Fibroblast of villous mesenchyme (primary cell): ENCODE measurements around the gene GEN1. TPM values are rescaled to one million over a fixed set of nuclear protein-coding genes. Genes with fewer than 3 reads are reported as not detected.
A peak's percentile ranks its signal among the peaks of the same experiment; 100 is the strongest.

Experiments used
- DNase-seq: peaks from one replicate; pipeline ENCODE4 v3.0.0-alpha.2; 2010; ENCODE audit warnings: low read depth
- H3K4me3 ChIP-seq: 2 replicates; pipeline ENCODE4 v1.5.1; 2011; ENCODE audit warnings: low read depth, mild to moderate bottlenecking, low read length
- total RNA-seq: library from RNA; depleted of rRNA; stranded (reverse); fragments of >200 nt; gene quantifications from 2 replicates; pipeline ENCODE4 v1.2.3, GENCODE V29; 2012
- TF ChIP-seq, protein P1 (sequence below): IDR thresholded peaks from 2 replicates; pipeline ENCODE4 v1.5.1; 2012; ENCODE audit warnings: low read depth, mild to moderate bottlenecking, low read length; ENCODE audit not compliant: insufficient read depth

GEN1 gene, protein sequence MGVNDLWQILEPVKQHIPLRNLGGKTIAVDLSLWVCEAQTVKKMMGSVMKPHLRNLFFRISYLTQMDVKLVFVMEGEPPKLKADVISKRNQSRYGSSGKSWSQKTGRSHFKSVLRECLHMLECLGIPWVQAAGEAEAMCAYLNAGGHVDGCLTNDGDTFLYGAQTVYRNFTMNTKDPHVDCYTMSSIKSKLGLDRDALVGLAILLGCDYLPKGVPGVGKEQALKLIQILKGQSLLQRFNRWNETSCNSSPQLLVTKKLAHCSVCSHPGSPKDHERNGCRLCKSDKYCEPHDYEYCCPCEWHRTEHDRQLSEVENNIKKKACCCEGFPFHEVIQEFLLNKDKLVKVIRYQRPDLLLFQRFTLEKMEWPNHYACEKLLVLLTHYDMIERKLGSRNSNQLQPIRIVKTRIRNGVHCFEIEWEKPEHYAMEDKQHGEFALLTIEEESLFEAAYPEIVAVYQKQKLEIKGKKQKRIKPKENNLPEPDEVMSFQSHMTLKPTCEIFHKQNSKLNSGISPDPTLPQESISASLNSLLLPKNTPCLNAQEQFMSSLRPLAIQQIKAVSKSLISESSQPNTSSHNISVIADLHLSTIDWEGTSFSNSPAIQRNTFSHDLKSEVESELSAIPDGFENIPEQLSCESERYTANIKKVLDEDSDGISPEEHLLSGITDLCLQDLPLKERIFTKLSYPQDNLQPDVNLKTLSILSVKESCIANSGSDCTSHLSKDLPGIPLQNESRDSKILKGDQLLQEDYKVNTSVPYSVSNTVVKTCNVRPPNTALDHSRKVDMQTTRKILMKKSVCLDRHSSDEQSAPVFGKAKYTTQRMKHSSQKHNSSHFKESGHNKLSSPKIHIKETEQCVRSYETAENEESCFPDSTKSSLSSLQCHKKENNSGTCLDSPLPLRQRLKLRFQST
- 12.6 and 18.6 TPM in 2 replicates for total RNA-seq

DNA sequence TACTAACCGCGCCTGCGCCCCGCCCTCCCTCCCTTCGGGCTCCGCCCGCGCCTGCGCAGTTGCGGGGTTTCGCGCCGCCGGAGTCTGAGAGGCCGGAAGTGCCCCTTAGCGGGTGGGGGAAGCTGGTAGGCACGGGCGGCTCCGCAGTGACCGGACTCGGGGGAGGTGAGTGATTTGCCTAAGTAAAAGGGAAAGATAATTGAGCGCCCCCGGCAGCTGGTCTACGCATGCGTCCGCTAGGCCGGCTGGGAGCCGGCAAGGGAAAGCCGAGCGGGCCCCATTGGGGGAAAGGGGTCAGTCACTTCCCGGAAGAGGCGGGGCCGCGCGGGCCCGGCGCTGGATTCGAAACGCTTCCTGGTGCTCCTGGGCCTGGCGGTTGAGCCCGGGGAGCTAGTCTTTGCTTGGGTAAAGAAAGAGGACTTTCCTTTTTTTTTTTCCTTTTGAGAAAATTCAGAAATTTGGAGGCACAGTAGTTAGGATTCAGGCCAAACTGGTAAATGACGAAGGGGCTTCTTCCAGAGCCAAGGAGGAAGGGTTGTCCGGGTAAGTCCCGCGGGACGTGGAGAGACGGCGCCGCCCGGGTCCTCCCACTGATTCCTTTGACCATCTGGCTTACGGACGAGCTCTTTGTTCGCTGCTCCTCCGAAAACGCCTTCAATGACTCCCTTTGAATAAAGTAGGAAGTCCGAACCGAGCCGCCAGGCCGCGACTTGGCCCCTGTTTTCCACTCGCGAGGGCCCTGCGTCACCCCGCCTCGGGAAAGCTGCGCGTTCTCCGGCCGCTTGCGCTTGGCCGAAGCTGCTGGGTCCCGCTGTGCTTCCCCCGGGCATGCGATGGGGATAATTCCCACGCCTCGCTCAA is at the start of gene GEN1, which contains the start of gene SMC6:
TSS of gene GEN1 (plus strand) at position 336 of the 861 bp plus-strand sequence. CDS start 5,806 bp downstream, outside the sequence.
TSS of gene SMC6 (minus strand) at position 8 of the 861 bp plus-strand sequence. CDS start 7,864 bp downstream, outside the sequence.
- peak within 1 kb of the TSS; percentile 86 for H3K4me3 ChIP-seq
- TF ChIP-seq, protein P1, sequence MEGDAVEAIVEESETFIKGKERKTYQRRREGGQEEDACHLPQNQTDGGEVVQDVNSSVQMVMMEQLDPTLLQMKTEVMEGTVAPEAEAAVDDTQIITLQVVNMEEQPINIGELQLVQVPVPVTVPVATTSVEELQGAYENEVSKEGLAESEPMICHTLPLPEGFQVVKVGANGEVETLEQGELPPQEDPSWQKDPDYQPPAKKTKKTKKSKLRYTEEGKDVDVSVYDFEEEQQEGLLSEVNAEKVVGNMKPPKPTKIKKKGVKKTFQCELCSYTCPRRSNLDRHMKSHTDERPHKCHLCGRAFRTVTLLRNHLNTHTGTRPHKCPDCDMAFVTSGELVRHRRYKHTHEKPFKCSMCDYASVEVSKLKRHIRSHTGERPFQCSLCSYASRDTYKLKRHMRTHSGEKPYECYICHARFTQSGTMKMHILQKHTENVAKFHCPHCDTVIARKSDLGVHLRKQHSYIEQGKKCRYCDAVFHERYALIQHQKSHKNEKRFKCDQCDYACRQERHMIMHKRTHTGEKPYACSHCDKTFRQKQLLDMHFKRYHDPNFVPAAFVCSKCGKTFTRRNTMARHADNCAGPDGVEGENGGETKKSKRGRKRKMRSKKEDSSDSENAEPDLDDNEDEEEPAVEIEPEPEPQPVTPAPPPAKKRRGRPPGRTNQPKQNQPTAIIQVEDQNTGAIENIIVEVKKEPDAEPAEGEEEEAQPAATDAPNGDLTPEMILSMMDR: no peak
- peak; percentile 88 for DNase-seq

DNA sequence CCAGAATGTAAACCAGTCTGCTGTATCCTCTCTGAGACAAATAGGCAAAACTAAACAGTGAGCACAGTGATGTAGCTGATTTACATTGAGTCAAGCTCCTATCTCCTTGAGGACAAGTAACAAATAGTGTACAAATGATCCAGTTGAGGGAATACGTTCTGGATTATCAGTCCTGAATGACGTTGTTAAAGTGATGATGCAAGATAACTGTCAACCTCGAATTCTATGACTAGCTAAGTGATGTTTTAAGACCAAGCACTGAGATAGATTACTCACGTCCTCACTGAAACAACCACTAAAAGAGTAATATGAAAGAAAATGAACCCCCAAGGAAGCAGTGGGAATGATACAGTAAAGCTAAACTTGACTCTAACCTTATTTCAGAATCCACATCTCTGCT is 47.1 kb upstream of the GEN1 start:
- no peak for DNase-seq
- TF ChIP-seq, protein P1: no peak

DNA sequence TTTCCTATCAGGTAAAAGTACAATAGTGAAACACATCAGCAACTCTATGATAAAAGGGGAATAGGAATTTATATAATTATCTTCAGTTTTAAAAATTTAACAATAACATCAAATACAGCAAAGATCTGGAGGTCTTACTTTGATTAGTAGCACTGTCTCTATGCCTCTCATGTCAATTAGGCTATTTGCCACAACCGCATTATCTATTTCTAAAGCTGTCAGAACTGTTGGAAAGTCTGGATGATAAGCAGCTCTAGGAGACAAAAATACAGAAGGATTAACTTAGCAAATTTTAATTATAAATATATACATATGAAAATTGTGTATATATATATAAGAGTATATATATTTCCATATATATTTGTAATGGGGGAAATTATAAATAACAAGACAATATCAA is 45.4 kb upstream of the GEN1 start:
- TF ChIP-seq, protein P1: no peak
- DNase-seq: no peak
- no peak overlapping the region for H3K4me3 ChIP-seq

More for the DNA sequence above, 47.1 kb upstream of the GEN1 start:
- no peak overlapping the region for H3K4me3 ChIP-seq

DNA sequence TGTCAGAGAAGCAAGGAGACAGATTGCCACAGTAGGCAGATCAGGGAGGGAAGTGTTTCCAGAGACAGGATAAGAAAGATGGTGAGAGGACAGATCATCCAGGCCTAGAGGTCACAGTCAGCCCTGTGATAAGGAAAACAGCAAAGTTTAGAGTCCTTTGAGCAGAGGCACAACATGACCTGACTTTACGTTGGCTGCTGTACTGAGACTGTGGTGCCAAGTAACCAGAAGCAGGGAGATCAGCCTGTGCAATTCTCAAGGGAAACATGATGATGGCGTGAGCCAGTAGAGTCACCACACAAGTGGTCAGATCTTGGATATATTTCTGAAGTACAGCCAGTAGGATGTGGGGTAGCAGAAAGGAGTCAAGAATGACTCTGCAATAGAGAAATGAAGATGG is 44.0 kb upstream of the GEN1 start:
- DNase-seq: no peak
- no peak overlapping the region for H3K4me3 ChIP-seq
- TF ChIP-seq, protein P1: no peak

DNA sequence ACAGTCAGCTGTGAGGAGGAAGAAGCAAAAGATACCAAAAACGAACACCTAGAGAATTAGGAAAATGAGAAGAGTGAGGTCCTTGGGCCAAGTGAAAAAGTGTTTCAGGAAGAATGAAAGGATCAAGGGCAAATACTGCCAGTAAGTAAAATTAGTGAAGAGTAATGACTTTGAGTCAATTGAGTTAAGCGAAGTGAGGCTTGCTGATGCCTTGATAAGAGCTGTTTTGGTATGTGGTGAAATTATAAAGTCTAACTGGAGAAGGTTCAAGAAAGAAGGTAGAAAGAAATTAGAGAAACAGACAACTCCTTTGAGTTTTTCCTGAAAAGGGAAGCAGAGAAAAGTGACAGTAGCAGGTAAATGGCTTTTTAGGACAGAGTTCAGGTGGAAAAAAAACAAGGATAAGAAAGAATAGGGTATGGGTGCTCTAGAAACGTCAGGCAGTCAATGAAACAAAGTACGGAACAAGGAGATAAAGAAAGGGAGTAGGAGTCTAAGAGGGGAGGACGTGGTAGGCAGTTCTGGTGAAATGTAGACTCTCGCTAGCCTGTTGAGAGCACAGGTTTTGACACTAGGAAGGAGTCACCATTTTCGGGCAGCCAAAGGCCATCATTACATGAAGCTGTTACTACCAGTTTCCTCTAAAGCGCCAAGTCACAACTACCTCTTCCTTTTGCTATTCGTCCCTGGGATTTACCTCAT is 43.2 kb upstream of the GEN1 start:
- no peak overlapping the region for H3K4me3 ChIP-seq
- no peak for DNase-seq
- TF ChIP-seq, protein P1: no peak
